H1 (cell line): Measurements from ENCODE around the gene STXBP6.

ENCODE experiments used
- CHD1 ChIP-seq: IDR thresholded peaks from 2 replicates; pipeline ENCODE4 v1.6.1; 2012; ENCODE audit warnings: low read depth, low read length, improper control_type of control experiment
- CHD7 ChIP-seq: fragments of 300-600 bp; sonication (generic); IDR thresholded peaks from 2 replicates; pipeline ENCODE4 v1.7.1; 2012; ENCODE audit warnings: low read length, moderate library complexity, mild to moderate bottlenecking, inconsistent platforms; ENCODE audit not compliant: insufficient replicate concordance
- CTBP2 ChIP-seq: IDR thresholded peaks from 2 replicates; pipeline ENCODE4 v1.7.0; 2011; ENCODE audit warnings: borderline replicate concordance, mild to moderate bottlenecking, moderate library complexity, mixed read lengths, low read length; ENCODE audit not compliant: insufficient read depth, insufficient read length
- CTCF ChIP-seq, 3 experiments: IDR thresholded peaks; 1 replicate in 2 of 3; 2 replicates in 1 of 3; pipeline versions ENCODE4 v1.5.1 to v1.6.1; 2011; ENCODE audit warnings: low read length in 3 of 3, mild to moderate bottlenecking in 3 of 3, inconsistent platforms in 2 of 3, low read depth in 1 of 3, moderate library complexity in 1 of 3; ENCODE audit not compliant: insufficient read depth in 1 of 3; ENCODE audit errors: control extremely low read depth in 1 of 3
- EZH2 ChIP-seq: fragments of 200-600 bp; sonication (generic); IDR thresholded peaks from 2 replicates; pipeline ENCODE4 v1.7.1; 2012; ENCODE audit warnings: low read depth, mild to moderate bottlenecking, moderate library complexity, low read length, inconsistent platforms; ENCODE audit not compliant: severe bottlenecking
- KDM4A ChIP-seq: IDR thresholded peaks from one replicate; pipeline ENCODE4 v1.7.1; 2012; ENCODE audit warnings: low read depth, mild to moderate bottlenecking, moderate library complexity, low read length, inconsistent platforms; ENCODE audit not compliant: severe bottlenecking
- MAFK ChIP-seq: IDR thresholded peaks from 2 replicates; pipeline ENCODE4 v1.6.1; 2012; ENCODE audit warnings: low read depth, mild to moderate bottlenecking, improper control_type of control experiment, low read length
- POLR2AphosphoS5 ChIP-seq: IDR thresholded peaks from 2 replicates; pipeline ENCODE4 v1.6.1; 2011; ENCODE audit warnings: low read depth, low read length
- SP1 ChIP-seq: IDR thresholded peaks from 2 replicates; pipeline ENCODE4 v1.6.1; 2011; ENCODE audit warnings: low read depth, low read length
- TCF12 ChIP-seq: IDR thresholded peaks from 2 replicates; pipeline ENCODE4 v1.6.1; 2011; ENCODE audit warnings: low read depth, mild to moderate bottlenecking, low read length
- USF2 ChIP-seq: IDR thresholded peaks from 2 replicates; pipeline ENCODE4 v1.6.1; 2011; ENCODE audit warnings: low read length, improper control_type of control experiment

- TF ChIP-seq POLR2AphosphoS5 (no peak), CHD7 (no peak), SP1 (no peak), CTCF (IDR thresholded peaks at IDR 0.05; ENCODE audit: control extremely low read depth in 1 of 3, insufficient read depth in 1 of 3, low read depth in 1 of 3, low read length in 3 of 3) (no peak), EZH2 (no peak), CHD1 (no peak), MAFK (no peak), TCF12 (no peak), KDM4A (no peak), USF2 (no peak), CTBP2 (no peak)
These were observed 83.9 kb downstream of the STXBP6 start for GRCh38 chr14:24965934-24966578.
